Suprapubic skin (tissue), 4 donors: ENCODE data around the gene NDUFA12. TPM values are rescaled to one million over a fixed set of nuclear protein-coding genes. Genes with fewer than 3 reads are reported as not detected.

Experiments
- DNase-seq, 2 donors: peaks; one replicate each; pipeline ENCODE4 v3.0.0-alpha.2; 2019; ENCODE audit warnings: low spot score in 2 of 2
- H3K27ac ChIP-seq: fragments of 200-600 bp; sonication (generic); one replicate; pipeline ENCODE4 v1.5.1; 2019
- H3K27me3 ChIP-seq: fragments of 200-600 bp; sonication (generic); one replicate; pipeline ENCODE4 v1.5.1; 2019
- H3K36me3 ChIP-seq: fragments of 200-600 bp; sonication (generic); one replicate; pipeline ENCODE4 v1.5.1; 2019
- H3K4me1 ChIP-seq: fragments of 200-600 bp; sonication (generic); one replicate; pipeline ENCODE4 v1.5.1; 2019
- H3K4me3 ChIP-seq: fragments of 200-600 bp; sonication (generic); one replicate; pipeline ENCODE4 v1.5.1; 2019; ENCODE audit warnings: mild to moderate bottlenecking
- H3K9me3 ChIP-seq: fragments of 200-600 bp; sonication (generic); one replicate; pipeline ENCODE4 v1.5.1; 2019
- EP300 ChIP-seq: sonication (generic); formaldehyde crosslinking; IDR thresholded peaks from one replicate; pipeline ENCODE4 v1.6.1; 2017; ENCODE audit warnings: antibody characterized with exemption
- POLR2A ChIP-seq, 2 donors: fragments of 450-650 bp; IDR thresholded peaks; one replicate each; pipeline ENCODE4 v1.6.1; 2017; ENCODE audit warnings: antibody characterized with exemption in 2 of 2, mild to moderate bottlenecking in 2 of 2, moderate library complexity in 2 of 2
- POLR2AphosphoS5 ChIP-seq, 3 donors: sonication (generic); formaldehyde crosslinking; IDR thresholded peaks; one replicate each; pipeline ENCODE4 v1.6.1; 2017; ENCODE audit warnings: antibody characterized with exemption in 3 of 3
- WGBS: methylation state at CpG from one replicate; pipeline ENCODE4 v1.1.5; 2018; 5-methylcytosine and 5-hydroxymethylcytosine counted together
- total RNA-seq, 4 donors: library from RNA; depleted of rRNA; stranded (reverse); fragments of >200 nt; gene quantifications; one replicate each; pipeline ENCODE4 v1.1.0, GENCODE V29; 2016
- TF ChIP-seq, protein P1 (sequence below), 2 donors: fragments of 200-600 bp in 1 of 2; fragments of 450-650 bp in 1 of 2; sonication (generic) in 1 of 2; IDR thresholded peaks; one replicate each; pipeline ENCODE4 v1.5.1; 2016 to 2019; ENCODE audit warnings: antibody characterized with exemption in 2 of 2, mild to moderate bottlenecking in 1 of 2, moderate library complexity in 1 of 2

The NDUFA12 gene
- 100 to 1,000 TPM in 2 of 4 donors, 10 to 100 TPM in 2; 40.7 to 129 (median 101) TPM for total RNA-seq

DNA sequence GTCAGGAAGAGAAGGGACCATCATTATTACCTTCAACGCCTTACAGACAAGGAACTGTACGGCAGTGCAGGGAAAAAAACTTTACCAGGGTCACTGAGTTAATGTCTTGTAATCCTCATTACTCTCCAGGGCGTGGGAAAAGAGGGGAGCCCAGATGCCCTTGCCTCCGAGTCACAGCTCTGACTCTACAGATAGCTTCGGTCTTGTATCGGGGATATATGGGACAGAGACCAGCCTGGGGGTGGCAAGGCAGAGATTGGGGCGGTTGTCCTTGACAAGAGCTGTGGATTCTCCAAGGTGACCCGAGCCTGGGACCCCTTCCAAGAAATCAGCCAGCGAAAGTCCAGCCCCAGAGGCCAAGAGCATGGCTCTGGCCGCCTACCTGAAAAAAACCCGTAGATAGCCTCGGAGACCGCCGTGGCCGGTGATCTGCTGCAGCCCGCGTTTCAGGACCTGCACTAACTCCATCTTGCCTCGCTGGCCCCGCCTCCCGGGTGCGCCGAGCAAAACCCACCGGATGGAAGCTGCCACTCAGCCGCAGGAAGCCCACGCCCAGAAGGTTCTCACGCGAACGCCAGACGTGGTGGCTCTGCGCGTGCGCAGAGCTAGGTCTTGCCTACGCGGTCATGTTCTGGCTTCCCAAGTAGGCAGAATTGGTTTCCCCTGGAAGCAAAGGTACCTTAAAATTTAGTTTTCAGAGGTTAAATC, at the start of gene NDUFA12:
TSS of gene NDUFA12 (minus strand) at position 485 of the 708 bp plus-strand sequence. CDS start at position 468, 17 bp downstream.
- Histone ChIP-seq H3K4me3 (peak within 1 kb of the TSS; percentile 82), H3K27me3 (no peaks in the 10 kb centered on the region), H3K36me3 (peaks cover 9% of the 10 kb centered on the region), H3K4me1 (peaks cover 20% of the 10 kb centered on the region), H3K27ac (peak within 1 kb of the TSS; percentile 87), H3K9me3 (peaks cover 5% of the 10 kb centered on the region)
- under 1% methylated on average over 26 of the region's 34 CpGs for WGBS
- peak in 1 of 2 donors; percentile 62 for TF ChIP-seq POLR2A (IDR thresholded peaks at IDR 0.05)
- TF ChIP-seq POLR2AphosphoS5 (IDR thresholded peaks at IDR 0.05) = peak in 2 of 3 donors; percentile 64 to 74
- no peak for TF ChIP-seq EP300
- TF ChIP-seq, protein P1, sequence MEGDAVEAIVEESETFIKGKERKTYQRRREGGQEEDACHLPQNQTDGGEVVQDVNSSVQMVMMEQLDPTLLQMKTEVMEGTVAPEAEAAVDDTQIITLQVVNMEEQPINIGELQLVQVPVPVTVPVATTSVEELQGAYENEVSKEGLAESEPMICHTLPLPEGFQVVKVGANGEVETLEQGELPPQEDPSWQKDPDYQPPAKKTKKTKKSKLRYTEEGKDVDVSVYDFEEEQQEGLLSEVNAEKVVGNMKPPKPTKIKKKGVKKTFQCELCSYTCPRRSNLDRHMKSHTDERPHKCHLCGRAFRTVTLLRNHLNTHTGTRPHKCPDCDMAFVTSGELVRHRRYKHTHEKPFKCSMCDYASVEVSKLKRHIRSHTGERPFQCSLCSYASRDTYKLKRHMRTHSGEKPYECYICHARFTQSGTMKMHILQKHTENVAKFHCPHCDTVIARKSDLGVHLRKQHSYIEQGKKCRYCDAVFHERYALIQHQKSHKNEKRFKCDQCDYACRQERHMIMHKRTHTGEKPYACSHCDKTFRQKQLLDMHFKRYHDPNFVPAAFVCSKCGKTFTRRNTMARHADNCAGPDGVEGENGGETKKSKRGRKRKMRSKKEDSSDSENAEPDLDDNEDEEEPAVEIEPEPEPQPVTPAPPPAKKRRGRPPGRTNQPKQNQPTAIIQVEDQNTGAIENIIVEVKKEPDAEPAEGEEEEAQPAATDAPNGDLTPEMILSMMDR (IDR thresholded peaks at IDR 0.05) = no peak
- peak; percentile 96 to 97 for DNase-seq

- no peaks in the 10 kb centered on the region for H3K27me3 ChIP-seq
- H3K4me3 ChIP-seq = no peak overlapping the region
- H3K4me1 ChIP-seq = no peaks in the 10 kb centered on the region
- H3K27ac ChIP-seq = no peak overlapping the region
- 89% methylated on average over 4 of the region's 4 CpGs for WGBS
- TF ChIP-seq, protein P1 (IDR thresholded peaks at IDR 0.05) = no peak
- no peak for TF ChIP-seq EP300
- TF ChIP-seq POLR2AphosphoS5 (IDR thresholded peaks at IDR 0.05) = no peak
- no peak for TF ChIP-seq POLR2A (IDR thresholded peaks at IDR 0.05)
- peaks cover 80% of the 10 kb centered on the region for H3K36me3 ChIP-seq
- no peaks in the 10 kb centered on the region for H3K9me3 ChIP-seq
- DNase-seq = no peak
Measured at GRCh38 chr12:95051241-95051640, 47.7 kb upstream of the NDUFA12 start.

GRCh38 chr12:95037906-95038305, 34.4 kb upstream of the NDUFA12 start:
- Histone ChIP-seq H3K27ac (no peak overlapping the region), H3K9me3 (no peaks in the 10 kb centered on the region), H3K4me1 (no peaks in the 10 kb centered on the region), H3K4me3 (no peak overlapping the region), H3K27me3 (no peaks in the 10 kb centered on the region), H3K36me3 (peaks cover 45% of the 10 kb centered on the region)
- no peak for DNase-seq
- no peak for TF ChIP-seq EP300
- no peak for TF ChIP-seq POLR2AphosphoS5 (IDR thresholded peaks at IDR 0.05)
- WGBS = 85% methylated on average over 2 of the region's 2 CpGs

DNA sequence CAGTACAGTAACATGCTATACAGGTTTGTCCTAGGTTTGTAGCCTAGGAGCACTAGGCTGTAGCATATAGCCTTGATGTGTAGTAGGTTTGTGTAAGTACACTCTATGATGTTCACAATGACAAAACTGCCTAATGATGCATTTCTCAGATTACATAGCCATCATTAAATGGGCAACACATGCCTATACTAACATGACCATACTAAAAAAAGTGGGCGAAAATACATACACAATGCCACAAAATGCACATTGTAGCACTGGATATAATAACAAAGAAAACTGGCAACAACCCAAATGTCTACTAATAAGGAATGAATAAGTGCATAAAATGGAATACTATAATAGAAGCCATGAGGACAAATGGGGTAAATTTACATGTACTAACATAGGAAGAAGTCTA, 31.3 kb upstream of the NDUFA12 start:
- Histone ChIP-seq H3K27ac (no peak overlapping the region), H3K4me3 (no peak overlapping the region), H3K9me3 (no peaks in the 10 kb centered on the region), H3K36me3 (peaks cover 51% of the 10 kb centered on the region), H3K4me1 (no peaks in the 10 kb centered on the region), H3K27me3 (no peaks in the 10 kb centered on the region)
- DNase-seq = no peak
- WGBS = 97% methylated on average over 1 of the region's 1 CpG
- no peak for TF ChIP-seq POLR2AphosphoS5 (IDR thresholded peaks at IDR 0.05)
- TF ChIP-seq EP300 = no peak
- TF ChIP-seq POLR2A (IDR thresholded peaks at IDR 0.05) = no peak
- TF ChIP-seq, protein P1 (IDR thresholded peaks at IDR 0.05) = no peak

GRCh38 chr12:95022477-95022876, 19.0 kb upstream of the NDUFA12 start:
- Histone ChIP-seq H3K4me3 (no peak overlapping the region), H3K36me3 (peaks cover 42% of the 10 kb centered on the region), H3K4me1 (no peaks in the 10 kb centered on the region), H3K27ac (no peak overlapping the region), H3K27me3 (no peaks in the 10 kb centered on the region), H3K9me3 (no peaks in the 10 kb centered on the region)
- TF ChIP-seq EP300 = no peak
- no peak for TF ChIP-seq POLR2AphosphoS5 (IDR thresholded peaks at IDR 0.05)
- TF ChIP-seq, protein P1 (IDR thresholded peaks at IDR 0.05) = no peak
- no peak for TF ChIP-seq POLR2A (IDR thresholded peaks at IDR 0.05)
- no peak for DNase-seq
- WGBS = 92% methylated on average over 2 of the region's 2 CpGs
